ENCODE data around the gene FAM163B.
"Not testable (repeated sequence)": the region's sequence is repeated elsewhere in the genome, so short reads cannot be mapped to it uniquely, and the experiment has no call there.

FAM163B gene

DNA sequence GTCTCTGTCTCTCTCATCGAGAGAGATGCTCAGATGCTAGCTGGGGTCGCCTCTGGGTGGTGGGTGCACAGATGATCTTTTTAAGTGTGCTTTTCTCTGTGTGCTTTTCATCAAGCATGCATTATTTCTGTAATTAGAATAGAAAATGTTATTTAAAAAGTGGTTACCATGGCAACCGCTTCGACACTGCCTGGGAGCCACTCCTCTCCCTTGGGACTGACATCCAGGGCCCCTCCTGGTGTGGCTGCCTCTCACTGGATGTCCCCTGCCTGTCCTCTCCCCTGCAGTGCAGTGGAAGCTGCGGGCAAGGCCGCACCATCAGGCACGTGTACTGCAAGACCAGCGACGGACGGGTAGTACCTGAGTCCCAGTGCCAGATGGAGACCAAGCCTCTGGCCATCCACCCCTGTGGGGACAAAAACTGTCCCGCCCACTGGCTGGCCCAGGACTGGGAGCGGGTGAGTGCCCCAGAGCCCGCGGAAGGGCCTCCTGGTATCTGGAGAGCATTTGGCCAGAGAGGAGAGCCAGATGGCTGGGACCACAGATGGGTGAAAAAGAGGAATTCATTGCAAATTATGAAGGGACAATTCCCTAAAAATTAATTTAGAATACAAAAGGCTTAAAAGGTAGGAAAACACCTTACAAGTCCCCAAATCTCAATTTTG, 39.9 kb downstream of the FAM163B start:
- no peak for DNase-seq (ENCODE audit: low spot score)
- Histone ChIP-seq H3K27ac (no peak overlapping the region), H3K4me3 (no peak overlapping the region)
- TF ChIP-seq CTCF (IDR thresholded peaks at IDR 0.05): no peak

GRCh38 chr9:133568186-133568585, 41.0 kb downstream of the FAM163B start:
- no peak overlapping the region for H3K27ac ChIP-seq
- no peak for DNase-seq (ENCODE audit: low spot score)
- no peak for TF ChIP-seq CTCF (IDR thresholded peaks at IDR 0.05)
- no peak overlapping the region for H3K4me3 ChIP-seq

DNA sequence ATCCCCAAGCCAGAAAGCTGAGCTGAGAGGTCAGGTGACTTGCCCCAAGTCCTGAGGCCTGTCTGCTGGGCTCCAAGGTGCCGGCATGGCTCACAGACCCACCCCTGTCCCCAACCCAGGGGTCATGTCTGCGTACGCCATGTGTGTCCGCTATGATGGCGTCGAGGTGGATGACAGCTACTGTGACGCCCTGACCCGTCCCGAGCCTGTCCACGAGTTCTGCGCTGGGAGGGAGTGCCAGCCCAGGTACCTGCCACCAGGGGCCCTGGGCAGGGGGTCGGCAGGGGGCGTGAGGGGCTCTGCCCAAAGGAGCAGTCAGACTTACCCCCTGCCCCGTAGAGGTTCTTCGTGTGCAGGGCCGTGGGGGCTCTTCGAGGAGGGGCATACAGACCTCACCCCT, 42.4 kb downstream of the FAM163B start:
- Histone ChIP-seq H3K27ac (no peak overlapping the region), H3K4me3 (no peak overlapping the region)
- no peak for DNase-seq (ENCODE audit: low spot score)
- no peak for TF ChIP-seq CTCF (IDR thresholded peaks at IDR 0.05)

- DNase-seq (ENCODE audit: low spot score): no peak
- peak overlapping the region in 1 of 2 donors; percentile 84 for H3K27ac ChIP-seq
- TF ChIP-seq CTCF (IDR thresholded peaks at IDR 0.05): no peak
Measured at GRCh38 chr9:133566382-133566781, 42.8 kb downstream of the FAM163B start.

DNA sequence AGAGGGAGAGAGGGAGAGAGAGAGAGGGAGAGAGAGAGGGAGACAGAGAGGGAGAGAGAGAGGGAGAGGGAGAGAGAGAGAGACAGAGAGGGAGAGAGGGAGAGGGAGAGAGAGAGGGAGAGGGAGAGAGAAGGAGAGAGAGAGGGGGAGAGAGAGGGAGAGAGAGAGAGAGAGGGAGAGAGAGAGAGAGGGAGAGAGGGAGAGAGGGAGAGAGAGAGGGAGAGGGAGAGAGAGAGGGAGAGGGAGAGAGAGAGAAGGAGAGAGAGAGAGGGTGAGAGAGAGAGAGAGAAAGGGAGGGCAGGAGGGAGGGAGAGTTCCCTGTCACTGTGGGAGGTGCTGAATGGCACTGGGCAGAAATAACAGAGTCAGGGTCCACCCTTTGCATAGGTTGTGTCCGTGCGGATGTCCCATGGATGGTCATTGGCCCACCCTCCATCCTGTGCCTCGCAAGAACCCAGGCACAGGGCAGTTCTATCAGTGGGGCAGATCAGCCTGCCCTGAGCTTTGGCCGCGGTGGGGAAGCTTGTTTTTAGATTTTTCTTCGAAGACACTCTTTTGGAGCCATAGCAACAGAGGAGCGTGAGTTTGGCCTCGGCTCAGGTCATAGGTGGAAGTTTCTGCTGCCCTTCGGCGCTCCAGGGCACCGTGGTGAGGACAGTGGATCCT, 44.6 kb downstream of the FAM163B start:
- Histone ChIP-seq H3K4me3 (peak overlapping the region; percentile 34), H3K27ac (peak overlapping the region in 1 of 2 donors; percentile 84)

More at GRCh38 chr9:133566382-133566781, 42.8 kb downstream of the FAM163B start:
- no peak overlapping the region for H3K4me3 ChIP-seq

GRCh38 chr9:133563814-133564213, 45.4 kb downstream of the FAM163B start:
- not testable (repeated sequence) for DNase-seq (ENCODE audit: low spot score); H3K4me3 ChIP-seq; H3K27ac ChIP-seq
- TF ChIP-seq CTCF (IDR thresholded peaks at IDR 0.05): peak; percentile 34

More for the DNA sequence above, 44.6 kb downstream of the FAM163B start:
- TF ChIP-seq CTCF (IDR thresholded peaks at IDR 0.05): peak; percentile 79
- no peak for DNase-seq (ENCODE audit: low spot score)

Data from coronary artery (tissue), 2 donors.